HS-27A (cell line): Measurements from ENCODE around the gene PIH1D2.
"Not testable (repeated sequence)": the region's sequence is repeated elsewhere in the genome, so short reads cannot be mapped to it uniquely, and the experiment has no call there.

ENCODE experiments used
- DNase-seq: peaks from one replicate; pipeline ENCODE4 v3.0.0-alpha.2; 2012; ENCODE audit warnings: low read depth, missing footprints

Gene PIH1D2

DNA sequence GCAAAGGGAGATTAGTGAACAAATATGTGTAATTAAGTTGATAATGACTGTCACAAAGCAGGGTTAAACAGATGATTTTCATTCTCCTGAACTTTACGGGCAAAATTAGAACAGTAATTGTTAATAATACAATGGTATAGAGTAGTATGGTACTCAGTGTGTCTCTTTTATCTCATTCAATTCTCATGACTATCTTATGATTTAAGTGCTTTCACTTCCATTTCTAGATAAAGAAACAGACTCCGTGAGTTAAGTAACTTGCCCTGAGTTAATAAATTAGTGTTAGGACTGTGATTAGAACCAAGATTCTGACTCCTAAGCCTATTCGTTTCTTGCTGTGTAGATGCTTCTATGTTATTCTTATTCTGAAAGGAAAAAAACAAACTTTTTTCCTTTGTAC, 22.0 kb downstream of the PIH1D2 start:
- DNase-seq, result no peak

DNA sequence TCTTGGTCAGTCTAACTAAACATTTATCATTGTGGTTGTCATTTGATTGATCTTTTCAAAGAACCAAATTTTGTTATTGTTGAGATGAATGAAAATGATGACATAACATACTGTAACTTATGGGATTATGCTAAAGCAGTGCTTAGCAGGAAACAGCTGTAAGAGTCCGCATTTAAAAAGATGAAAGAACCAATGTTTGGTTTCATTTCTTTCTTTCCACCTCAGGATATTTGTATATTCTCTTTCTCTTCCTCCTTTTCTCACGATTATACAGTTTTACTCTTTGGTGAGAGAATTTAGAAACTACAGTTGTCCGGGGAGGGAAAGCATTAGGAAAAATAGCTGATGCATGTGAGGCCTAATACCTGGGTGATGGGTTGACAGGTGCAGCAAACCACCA, 23.1 kb downstream of the PIH1D2 start:
- DNase-seq, result no peak

DNA sequence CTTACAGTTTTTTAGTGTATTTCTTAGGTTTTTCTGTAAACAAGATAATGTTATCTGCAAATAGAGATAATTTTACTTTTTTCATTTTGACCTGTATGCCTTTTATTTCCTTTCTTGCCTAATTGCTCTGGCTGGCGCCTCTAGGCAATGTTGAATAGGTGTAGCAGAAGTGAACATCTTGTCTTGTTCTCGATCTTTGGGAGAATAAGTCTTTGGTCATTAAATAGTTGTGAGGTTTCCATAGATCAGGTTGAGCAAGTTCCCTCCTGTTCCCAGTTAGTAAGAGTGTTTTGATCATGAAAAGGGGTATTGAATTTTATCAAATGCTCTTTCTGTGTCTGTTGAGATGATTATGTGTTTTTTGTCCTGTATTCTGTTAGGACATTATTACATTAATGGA, 24.0 kb downstream of the PIH1D2 start:
- DNase-seq, result no peak

DNA sequence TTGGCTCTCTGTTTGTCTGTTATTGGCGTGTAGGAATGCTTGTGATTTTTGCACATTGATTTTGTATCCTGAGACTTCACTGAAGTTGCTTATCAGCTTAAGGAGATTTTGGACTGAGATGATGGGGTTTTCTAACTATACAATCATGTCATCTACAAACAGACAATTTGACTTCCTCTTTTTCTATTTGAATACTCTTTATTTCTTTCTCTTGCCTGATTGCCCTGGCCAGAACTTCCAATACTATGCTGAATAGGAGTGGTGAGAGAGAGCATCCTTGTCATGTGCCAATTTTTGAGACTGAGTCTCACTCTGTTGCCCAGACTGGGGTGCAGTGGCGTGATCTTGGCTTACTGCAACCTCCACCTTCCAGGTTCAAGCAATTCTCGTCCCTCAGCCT, 25.6 kb downstream of the PIH1D2 start:
- DNase-seq, result not testable (repeated sequence)

DNA sequence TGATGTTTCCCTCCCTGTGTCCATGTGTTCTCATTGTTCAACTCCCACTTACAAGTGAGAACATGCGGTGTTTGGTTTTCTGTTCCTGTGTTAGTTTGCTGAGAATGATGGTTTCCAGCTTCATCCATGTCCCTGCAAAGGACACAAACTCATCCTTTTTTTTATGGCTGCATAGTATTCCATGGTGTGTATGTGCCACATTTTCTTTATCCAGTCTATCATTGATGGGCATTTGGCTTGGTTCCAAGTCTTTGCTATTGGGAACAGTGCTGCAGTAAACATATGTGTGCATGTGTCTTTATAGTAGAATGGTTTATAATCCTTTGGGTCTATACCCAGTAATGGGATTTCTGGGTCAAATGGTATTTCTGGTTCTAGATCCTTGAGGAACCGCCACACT, 27.2 kb downstream of the PIH1D2 start:
- not testable (repeated sequence) for DNase-seq

DNA sequence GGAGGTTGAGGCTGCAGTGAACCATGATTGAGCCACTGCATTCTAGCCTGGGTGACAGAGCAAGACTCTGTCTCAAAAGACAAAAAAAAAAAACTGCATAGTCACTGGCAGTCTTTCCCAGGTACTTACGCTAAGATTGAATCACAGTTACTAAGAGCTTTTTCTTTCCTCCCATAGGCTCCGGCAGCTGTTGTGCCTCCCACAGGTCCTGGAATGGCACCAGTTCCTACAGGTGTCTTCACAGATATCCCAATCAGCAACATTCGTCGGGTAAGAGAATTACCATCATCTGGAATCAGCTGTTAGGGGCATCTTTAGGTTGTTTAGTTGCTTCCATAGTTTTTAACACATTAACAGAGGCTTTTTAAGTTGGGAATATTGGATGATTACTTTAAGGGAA, 28.9 kb downstream of the PIH1D2 start:
- DNase-seq, result no peak

DNA sequence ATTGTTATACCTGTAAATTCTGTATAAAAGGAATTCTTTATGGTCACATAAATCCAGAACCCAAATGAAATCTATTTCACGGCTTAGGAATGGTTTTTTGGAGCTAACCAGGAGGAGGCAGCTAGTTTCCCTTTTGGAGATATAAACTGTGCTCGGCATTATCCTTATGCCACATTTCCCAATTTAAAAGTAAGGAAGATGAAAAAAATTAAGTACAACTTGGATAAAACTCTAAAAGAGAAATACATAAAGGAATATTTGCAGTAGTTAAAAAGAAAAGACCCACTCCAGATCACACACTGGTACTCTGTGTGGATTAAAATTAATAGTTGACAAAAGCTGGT, 30.9 kb downstream of the PIH1D2 start:
- DNase-seq, result no peak

DNA sequence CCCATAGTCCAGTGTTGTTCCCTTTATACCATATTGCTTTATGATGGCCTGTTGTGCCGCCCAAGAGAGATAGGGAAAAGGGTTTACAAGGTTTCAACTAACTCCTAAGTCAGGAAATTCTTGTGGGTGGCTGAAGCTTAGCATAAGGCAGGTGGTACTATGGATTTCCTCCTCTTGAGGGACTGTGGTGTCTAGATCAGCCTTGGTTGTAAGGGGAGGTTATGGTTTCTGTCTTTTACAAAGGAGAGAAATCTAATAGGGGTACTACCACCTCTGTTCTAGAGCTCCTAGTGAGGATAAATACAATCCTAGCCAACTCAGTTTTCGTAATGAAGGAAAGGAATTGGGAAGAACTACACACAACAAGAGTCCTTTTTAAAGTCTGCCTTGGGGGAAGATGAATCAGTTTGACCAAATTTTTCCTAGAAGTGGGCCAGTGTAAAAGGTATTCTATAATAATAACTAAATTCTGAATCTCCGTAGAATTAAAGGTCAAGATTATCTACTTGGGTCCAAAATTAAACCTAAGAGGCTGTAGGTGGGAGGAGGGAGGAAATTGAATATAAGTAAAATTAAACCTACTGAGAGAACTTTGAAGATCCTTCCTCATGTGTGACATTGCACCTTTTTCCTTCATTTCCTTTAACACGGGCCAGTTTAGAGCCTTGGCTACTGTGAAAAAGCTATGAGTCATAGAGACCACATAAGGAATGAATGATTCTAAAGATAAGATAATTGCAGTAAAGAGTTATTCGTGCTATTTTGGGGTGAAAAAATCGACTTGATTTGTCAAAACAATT, 31.5 kb downstream of the PIH1D2 start:
- DNase-seq, result no peak

DNA sequence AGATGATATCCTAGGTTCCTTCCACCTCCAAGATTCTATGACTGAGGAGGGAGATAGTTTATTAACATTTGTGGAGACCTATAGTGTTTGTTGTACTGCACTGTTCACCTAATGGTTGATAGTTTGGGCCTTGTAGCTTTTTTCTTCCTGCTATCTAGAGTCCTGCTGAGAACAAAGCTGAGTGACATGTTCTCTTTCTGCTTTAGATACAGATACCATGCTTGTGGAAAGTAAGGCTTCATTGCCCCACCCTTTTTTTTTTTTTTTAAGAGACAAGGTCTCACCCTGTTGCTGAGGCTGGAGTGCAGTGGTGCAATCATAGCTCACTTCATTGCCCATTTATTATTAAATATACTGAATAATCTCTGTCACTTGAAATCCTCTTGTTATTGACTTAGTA, 36.3 kb downstream of the PIH1D2 start:
- no peak for DNase-seq

DNA sequence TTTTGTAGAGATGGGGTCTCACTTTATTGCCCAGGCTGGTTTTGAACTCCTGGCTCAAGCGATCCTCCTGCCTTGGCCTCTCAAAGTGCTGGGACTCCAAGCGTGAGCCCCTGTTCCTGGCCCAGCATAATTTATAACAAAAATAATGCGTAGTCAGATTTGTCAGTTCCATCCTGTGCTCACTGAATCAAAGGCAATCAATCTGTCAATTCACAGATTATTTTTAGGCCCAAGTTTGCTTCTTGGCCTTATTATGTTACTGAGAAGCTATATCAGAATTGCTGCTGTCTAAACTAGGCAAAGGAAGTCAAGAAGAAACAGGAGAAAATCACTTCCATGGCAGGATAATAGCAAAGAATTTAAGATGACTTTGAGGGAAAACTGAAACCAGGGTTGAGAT, 39.9 kb downstream of the PIH1D2 start:
- no peak for DNase-seq

DNA sequence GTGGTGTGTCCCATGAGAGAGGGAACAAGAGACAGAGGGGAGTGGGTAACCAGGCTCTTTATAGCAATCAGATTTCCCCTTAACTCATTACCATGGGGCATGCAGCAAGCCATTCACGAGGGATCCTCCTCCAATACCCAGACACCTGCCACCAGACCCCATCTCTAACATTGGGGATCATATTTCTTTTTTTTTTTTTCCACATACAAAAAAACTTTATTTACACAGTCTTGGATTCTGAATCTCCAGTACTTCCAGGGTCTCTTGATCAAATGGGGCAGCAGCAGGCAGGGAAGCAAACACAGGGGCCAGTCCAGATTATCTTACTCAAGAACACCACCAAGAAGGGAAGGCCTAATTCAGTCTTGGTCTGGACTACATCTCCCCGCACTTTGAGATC, 44.4 kb downstream of the PIH1D2 start:
- no peak for DNase-seq

DNA sequence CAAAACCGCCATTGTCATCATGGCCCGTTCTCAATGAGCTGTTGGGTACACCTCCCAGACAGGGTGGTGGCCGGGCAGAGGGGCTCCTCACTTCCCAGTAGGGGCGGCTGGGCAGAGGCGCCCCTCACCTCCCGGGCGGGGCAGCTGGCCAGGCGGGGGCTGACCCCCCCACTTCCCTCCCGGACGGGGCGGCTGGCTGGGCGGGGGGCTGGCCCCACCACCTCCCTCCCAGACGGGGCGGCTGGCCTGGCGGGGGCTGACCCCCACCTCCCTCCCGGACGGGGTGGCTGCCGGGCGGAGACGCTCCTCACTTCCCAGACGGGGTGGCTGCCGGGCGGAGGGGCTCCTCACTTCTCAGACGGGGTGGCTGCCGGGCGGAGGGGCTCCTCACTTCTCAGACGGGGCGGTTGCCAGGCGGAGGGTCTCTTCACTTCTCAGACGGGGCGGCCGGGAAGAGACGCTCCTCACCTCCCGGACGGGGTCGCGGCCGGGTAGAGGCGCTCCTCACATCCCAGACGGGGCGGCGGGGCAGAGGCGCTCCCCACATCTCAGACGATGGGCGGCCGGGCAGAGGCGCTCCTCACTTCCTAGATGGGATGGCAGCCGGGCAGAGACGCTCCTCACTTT, 46.9 kb downstream of the PIH1D2 start:
- not testable (repeated sequence) for DNase-seq

DNA sequence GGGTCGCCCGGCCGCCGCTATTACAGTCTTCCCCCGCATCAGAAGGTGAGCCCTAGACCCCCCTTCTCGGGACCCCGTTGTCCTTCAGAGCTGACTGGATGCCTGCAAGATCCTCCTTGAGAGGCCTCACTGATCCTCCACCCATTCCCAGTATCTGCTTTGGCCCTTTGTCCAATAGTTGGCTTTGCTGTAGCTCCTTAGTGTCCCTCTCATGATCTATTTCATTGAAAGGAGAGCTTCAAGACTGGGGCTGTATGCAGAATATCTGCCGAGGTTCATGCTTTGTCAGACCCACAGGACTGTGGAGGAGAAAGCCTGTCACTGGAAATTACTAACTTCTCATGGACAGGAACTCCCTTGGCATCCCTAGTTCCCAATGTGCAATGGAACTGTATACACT, 48.1 kb downstream of the PIH1D2 start:
- no peak for DNase-seq

DNA sequence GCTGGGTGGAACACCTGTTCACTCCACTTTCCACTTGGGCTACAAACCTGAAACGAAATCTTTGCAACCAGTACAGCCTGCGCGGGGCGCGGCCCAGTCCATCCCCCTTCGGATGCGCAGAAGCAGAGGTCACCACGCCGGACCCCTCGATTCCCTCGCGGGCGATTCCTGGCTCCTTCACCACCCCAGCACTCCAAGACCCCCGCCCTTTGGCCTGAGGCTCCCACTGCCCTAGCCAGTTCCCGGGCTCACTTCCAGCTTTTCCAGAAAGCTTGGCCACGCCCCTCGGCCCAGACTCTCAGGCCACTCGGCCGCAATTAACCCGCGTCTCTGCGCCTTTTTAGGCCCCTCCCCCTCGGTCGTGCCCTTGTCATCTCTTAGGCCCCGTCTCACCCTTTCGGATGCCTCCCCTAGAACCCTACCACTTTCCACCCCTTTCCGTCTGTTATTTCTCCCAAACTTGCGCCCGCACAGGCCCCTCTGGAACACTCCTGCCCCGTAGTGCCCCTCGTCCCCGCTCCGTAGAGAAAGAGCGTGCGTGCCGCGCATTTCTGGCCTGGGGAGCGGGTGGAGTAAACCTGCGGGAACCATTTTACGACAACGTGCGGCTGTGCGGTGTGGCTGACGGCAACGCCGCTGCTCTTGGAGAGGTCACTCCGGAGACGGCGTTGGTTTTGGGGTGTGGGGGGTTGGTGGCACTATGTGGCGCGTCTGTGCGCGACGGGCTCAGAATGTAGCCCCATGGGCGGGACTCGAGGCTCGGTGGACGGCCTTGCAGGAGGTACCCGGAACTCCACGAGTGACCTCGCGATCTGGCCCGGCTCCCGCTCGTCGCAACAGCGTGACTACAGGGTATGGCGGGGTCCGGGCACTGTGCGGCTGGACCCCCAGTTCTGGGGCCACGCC, 48.8 kb downstream of the PIH1D2 start, which contains the start of gene DLAT:
DLAT (plus strand) TSS at position 636 of the 906 bp plus-strand sequence; CDS start at position 701, 65 bp downstream.
- DNase-seq, result peak; percentile 51

DNA sequence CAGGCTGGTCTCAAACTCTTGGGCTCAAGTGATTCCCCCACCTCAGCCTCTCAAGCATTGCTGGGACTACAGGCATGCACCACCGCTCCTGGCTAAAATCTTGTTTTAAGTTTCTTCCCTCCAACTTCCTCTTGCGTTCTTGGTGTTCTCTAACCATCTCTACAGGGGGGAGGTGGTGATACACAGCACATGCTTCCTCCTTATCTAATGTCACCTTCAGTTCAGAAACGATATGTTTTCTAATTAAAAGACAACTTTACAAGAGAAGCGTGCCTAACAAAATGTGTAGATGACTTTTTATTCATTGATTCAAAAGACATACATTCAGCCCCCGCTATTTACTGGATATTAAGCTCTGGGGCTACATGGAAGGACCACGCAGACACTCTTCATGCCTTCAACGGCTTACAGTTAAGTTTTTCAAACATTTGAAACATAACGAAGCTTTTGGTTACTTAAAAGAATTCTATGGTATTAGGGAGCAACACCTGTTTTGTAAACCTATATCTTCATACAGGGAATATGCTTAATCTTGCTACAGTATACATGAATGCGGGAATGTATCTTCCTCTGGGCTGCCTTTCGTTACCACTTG, 49.5 kb downstream of the PIH1D2 start:
- DNase-seq, result no peak

DNA sequence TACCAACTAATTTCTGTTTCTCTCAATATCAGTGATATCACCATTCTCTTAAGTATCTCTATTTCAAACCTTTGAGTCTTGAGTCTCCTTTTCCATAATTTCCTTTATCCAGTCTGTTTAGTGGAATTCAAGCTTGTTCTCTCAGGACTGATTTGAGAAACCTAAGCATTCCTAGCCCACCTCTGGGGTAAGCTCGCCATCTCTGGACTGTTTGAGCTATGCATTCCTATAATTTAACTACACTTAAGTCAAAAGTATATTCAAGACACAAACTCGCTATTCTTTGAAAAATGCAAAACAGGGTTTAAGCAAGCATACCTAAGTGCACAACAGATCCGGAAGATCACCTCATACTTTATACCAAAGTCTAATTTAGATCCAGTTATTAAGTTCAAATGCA, 50.7 kb downstream of the PIH1D2 start:
- DNase-seq, result no peak

DNA sequence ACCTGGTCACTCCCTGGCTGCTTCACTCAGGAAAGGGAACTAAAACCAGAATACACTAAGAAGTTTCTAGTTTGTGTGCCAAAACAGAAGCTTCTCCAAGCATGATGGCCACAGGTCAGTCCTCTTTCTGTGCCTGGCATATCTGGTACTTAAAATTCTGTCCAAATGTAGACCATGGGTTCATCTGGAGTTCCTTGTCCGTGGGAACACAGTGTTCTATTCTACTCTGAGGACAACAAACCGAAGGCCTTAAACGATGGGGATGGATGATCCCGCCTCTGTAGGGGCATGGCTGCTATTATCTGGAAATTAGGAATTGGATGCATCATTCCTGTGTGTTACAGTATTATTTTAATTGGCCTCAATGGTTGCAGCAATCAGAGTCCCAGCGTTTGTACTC, 54.8 kb downstream of the PIH1D2 start:
- no peak for DNase-seq
